Skin epidermis (tissue), 12 donors: ENCODE data around the gene SSX7.
"Not testable (repeated sequence)": the region's sequence is repeated elsewhere in the genome, so short reads cannot be mapped to it uniquely, and the experiment has no call there.

Source experiments
- H3K27ac ChIP-seq, 21 experiments: fragments of 200-600 bp; sonication (generic) in 11 of 21; one replicate each; pipeline ENCODE4 v1.5.0; 2020; ENCODE audit warnings: mild to moderate bottlenecking in 3 of 21, inconsistent platforms in 2 of 21, moderate library complexity in 2 of 21
- H3K4me3 ChIP-seq, 7 experiments: fragments of 200-600 bp; sonication (generic) in 2 of 7; one replicate each; pipeline ENCODE4 v1.5.0; 2020; ENCODE audit warnings: inconsistent platforms in 2 of 7, mild to moderate bottlenecking in 2 of 7, moderate library complexity in 1 of 7

Gene SSX7, protein sequence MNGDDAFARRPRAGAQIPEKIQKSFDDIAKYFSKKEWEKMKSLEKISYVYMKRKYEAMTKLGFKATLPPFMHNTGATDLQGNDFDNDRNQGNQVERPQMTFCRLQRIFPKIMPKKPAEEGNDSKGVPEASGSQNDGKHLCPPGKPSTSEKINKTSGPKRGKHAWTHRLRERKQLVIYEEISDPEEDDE

GRCh38 chrX:52654800-52655199 is at the start of gene SSX7:
Gene SSX7 (minus strand): TSS chrX:52654900. CDS start chrX:52653472, 1,428 bp downstream.
- not testable (repeated sequence) for H3K27ac ChIP-seq, H3K4me3 ChIP-seq

- H3K4me3 ChIP-seq, result not testable (repeated sequence)
Measured at GRCh38 chrX:52692034-52692433, 37.3 kb upstream of the SSX7 start.

GRCh38 chrX:52662218-52662617 is 7.5 kb upstream of the SSX7 start:
- H3K4me3 ChIP-seq, result not testable (repeated sequence)

More at GRCh38 chrX:52692034-52692433, 37.3 kb upstream of the SSX7 start:
- H3K27ac ChIP-seq, result not testable (repeated sequence)

GRCh38 chrX:52655475-52655874 is 775 bp upstream of the SSX7 start:
- H3K4me3 ChIP-seq, H3K27ac ChIP-seq: not testable (repeated sequence)

More at GRCh38 chrX:52662218-52662617, 7.5 kb upstream of the SSX7 start:
- H3K27ac ChIP-seq, result not testable (repeated sequence)

GRCh38 chrX:52650676-52651075 is 4.0 kb downstream of the SSX7 start:
- H3K4me3 ChIP-seq, H3K27ac ChIP-seq: not testable (repeated sequence)

GRCh38 chrX:52648956-52649355 is 5.7 kb downstream of the SSX7 start:
- not testable (repeated sequence) for H3K27ac ChIP-seq, H3K4me3 ChIP-seq

- H3K4me3 ChIP-seq, H3K27ac ChIP-seq: not testable (repeated sequence)
Measured at GRCh38 chrX:52628483-52628882, 26.2 kb downstream of the SSX7 start.

GRCh38 chrX:52620661-52621060 is 34.0 kb downstream of the SSX7 start:
- not testable (repeated sequence) for H3K4me3 ChIP-seq, H3K27ac ChIP-seq

DNA sequence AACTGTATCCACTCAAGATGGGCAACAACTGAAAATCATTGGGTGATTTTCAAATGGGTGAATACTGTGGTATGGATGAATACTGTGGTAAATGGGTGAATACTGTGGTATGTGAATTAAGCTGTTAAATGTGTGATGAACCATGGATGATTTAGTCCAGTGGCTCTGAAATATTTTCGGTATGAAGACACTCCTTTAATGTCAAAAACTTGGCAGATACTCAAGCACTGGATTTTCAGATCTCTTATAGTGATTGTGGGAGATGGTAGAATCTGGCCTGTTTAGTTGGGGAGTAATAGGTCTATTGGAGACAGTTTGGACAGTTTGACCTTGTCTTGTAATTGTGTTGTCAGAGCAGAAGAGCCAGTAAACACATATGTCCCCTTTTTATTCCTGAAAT is 45.7 kb downstream of the SSX7 start:
- no peak overlapping the region for H3K27ac ChIP-seq
- H3K4me3 ChIP-seq, result no peak overlapping the region

DNA sequence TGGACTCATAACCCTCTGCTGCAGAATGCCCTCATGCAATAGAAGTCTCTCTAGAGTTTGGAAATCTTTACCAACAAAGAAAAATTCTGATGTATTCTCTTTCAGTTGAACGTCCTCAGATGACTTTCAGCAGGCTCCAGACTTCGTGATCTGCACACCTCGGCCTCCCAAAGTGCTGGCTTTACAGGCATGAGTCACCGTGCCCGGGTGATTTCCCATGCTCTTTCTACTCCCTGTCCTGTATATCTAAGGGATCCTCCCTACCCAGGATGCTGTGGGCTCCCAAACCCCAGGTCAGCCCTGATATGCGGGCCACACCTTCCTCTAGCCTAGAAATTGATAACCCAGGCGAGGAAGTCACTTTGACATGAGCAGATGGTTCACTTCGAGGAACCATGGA is 51.5 kb downstream of the SSX7 start:
- not testable (repeated sequence) for H3K4me3 ChIP-seq, H3K27ac ChIP-seq

DNA sequence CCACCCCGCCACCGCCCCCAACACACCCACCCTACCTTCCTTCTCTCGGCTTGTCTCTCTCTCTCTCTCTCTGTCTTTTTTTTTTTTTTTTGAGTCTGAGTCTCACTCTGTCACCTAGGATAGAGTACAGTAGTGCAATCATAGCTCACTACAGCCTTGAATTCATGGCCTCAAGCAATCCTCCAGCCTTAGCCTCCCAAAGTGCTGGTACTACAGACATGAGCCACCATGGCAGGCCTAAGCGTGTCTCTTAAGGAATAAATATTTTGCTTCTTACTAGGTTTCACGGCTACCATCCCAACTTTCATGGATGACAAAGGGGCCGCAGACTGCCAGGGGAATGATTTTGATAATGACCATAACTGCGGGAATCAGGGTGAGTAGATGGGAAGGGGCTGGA is 55.8 kb downstream of the SSX7 start:
- no peak overlapping the region for H3K27ac ChIP-seq
- no peak overlapping the region for H3K4me3 ChIP-seq

GRCh38 chrX:52594658-52595057 is 60.0 kb downstream of the SSX7 start:
- Histone ChIP-seq H3K27ac (no peak overlapping the region), H3K4me3 (no peak overlapping the region)
